HG02571 (cell line): ENCODE data around the gene PTK7.

Source experiments
- ATAC-seq: cut with Tn5 transposase; IDR thresholded peaks from one replicate; pipeline ENCODE4 v1.9.1; 2021; ENCODE audit warnings: mild to moderate bottlenecking, moderate library complexity; ENCODE audit not compliant: unreplicated experiment

The PTK7 gene

DNA sequence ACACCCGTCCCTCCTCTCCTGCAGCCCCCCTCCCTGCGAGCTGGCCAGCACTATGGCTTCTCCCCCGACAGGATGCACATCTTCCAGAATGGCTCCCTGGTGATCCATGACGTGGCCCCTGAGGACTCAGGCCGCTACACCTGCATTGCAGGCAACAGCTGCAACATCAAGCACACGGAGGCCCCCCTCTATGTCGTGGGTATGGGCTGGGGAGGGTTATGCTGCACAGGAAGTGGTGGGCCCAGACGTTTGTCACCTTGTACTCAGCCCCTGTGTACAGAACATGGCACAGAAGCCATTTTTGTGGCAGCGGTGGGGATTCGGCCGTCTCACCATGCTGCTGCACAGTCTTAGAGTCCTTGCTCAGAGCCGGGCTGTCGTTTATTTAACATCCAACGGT, 66.0 kb downstream of the PTK7 start:
- no peak for ATAC-seq

DNA sequence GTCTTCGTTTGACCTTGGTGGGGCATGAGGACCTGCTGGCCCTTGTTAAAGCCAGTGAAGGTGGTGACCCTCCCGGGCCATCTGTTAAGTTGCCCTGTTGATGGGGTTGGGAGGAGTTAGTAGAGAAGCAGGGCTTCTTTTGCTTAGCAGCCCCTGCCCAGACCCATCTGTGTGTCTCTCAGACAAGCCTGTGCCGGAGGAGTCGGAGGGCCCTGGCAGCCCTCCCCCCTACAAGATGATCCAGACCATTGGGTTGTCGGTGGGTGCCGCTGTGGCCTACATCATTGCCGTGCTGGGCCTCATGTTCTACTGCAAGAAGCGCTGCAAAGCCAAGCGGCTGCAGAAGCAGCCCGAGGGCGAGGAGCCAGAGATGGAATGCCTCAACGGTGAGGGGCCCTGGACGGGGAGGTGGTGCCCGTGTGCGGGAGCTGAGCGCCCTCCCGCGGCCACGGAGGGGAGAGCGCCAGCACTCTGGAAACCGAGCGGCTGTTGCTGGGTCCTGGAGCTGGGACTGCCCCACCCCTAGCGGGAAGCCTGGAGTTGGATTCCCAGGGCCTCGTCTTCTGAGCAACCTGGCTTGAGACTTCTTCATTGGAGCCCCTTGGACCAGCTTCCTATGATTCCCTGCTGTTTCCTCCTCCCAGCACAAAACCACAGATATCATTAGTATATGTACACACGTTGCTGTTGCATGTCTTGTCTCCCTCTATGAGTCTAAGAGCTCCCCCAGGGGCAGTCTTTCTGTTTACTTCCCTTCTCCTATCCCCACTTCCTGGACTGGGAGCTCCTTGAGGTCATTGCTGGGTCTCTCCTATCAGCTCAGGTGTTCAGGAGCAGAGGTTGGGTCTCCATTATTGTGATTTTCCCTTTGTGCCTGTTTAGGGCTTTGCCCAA, 67.4 kb downstream of the PTK7 start:
- no peak for ATAC-seq

- ATAC-seq, result no peak
Measured at GRCh38 chr6:43144879-43145278, 68.8 kb downstream of the PTK7 start.

- no peak for ATAC-seq
Measured at GRCh38 chr6:43146261-43146660, 70.1 kb downstream of the PTK7 start.

GRCh38 chr6:43146709-43147688, 70.9 kb downstream of the PTK7 start:
- ATAC-seq, result no peak

DNA sequence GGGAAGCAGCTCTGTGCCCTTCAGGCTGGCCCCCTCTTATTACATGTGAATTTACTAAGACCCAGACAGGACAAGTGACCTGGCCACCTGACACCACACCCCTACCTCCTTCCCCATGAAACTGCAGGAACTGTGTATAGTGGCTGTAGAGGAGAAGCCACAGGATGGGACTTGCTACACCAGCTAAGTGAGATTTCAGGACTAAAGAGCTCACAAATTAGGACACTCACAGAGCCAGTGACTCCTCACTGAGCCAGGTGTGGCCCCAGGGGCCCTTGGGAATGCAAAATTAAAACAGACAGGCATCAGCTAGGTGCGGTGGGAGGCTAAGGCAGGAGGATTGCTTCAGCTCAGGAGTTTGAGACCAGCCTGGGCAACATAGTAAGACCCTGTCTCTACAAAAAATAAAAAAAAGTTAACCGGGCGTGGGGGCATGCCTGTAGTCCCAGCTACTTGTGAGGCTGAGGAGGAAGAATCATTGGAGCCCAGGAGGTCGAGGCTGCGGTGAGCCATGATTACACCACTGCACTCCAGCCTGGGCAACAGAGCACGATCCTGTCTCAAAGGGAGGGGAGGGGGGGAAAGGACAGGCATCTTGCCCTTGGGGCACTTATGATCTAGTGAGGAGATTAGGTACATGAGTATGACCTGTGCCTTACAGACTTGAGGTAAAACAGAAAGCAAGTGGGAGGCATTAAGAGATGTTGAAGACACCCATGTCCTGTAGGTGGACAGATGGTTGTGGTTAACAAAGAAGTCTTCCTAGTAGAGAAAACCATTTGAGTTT, 71.8 kb downstream of the PTK7 start:
- no peak for ATAC-seq

DNA sequence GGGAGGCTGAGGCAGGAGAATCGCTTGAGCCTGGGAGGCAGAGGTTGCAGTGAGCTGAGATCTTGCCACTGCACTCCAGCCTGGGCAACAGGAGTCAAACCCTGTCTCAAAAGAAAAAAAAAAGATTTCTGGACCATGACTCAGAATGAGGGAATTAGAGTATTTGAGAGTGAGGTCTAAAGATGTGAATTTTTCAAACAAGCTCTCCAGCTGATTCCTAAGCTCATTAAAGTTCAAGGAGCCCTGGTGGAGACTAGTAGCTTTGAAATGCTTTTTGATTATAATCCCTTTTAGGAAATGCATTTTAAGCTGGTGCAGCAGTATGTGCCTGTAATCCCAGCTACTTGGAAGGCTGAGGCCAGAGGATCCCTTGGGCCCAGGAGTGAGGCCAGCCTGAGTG, 73.2 kb downstream of the PTK7 start:
- ATAC-seq, result no peak

DNA sequence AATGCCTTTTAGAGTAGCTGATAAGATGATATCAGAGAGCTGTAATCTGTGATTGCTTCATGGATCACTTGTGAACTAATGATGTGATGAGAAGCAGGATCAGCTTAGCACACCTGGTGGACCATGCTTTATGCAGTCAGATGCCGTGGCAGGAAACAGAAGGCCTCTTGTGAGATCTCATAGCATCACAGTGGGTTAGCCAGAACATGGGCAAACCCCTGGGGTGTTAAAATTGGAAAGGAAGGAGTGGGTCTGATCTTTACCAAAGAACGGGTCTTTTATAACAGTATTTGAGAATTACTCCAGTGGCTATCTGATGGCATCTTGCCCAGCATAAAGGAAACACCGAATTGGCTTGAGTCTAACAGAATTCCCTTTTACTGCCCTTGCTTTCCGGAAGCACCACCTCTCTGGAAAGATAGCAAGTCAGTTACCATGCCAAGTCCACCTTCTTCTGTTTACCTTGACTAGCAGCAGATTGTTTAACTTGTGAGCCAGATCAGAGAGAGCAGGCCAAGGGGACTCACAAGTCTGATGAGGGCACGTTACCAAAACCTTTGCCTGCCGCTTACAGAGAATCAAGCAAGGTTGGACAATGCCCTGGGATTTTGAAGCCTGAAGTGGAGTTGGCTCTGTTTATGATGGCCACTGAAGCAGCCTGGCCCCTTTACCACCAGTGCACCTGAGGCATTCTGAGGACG, 74.1 kb downstream of the PTK7 start:
- ATAC-seq, result no peak

GRCh38 chr6:43159599-43159998, 83.5 kb downstream of the PTK7 start:
- ATAC-seq, result no peak

GRCh38 chr6:43163899-43164298, 87.8 kb downstream of the PTK7 start:
- no peak for ATAC-seq

DNA sequence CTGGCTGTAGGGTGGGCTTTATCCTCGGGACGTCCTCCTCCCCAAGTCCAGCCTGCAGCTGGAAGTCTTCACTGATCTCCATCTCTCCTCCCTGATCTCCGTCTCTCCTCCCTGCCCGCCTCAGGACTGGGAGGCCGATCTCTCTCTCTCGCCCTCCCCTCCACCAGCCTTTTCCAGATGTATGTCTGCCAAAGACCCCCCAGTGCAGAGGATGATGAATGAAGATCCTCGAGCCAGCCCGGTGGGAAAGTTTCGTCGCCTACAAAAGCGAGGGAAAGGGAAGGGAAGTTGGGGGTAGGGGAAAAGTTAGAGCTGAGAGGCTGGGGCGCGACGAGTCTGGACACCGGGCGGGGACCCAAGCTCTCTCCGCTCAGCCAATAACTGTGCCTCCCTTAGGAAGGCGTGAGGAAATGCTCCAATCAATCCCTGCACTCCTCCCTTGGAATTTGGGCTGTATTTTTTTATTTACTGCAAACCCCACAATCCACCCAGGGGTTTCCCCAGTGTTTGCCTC, 94.4 kb downstream of the PTK7 start:
- ATAC-seq, result no peak

GRCh38 chr6:43170931-43171706, 95.0 kb downstream of the PTK7 start, which contains the start of gene SRF:
TSS of gene SRF (plus strand) at chr6:43171269. CDS start at chr6:43171657, 388 bp downstream.
- peak; percentile 63 for ATAC-seq

- no peak for ATAC-seq
Measured at GRCh38 chr6:43171707-43172103, 95.6 kb downstream of the PTK7 start.

- no peak for ATAC-seq
Measured at GRCh38 chr6:43172104-43173007, 96.2 kb downstream of the PTK7 start.

- no peak for ATAC-seq
Measured at GRCh38 chr6:43173591-43174262, 97.6 kb downstream of the PTK7 start.

- ATAC-seq, result peak; percentile 66
Measured at GRCh38 chr6:43174263-43175112, 98.4 kb downstream of the PTK7 start.
